SK-N-MC (cell line): Measurements from ENCODE around the gene MIPOL1.
A peak's percentile ranks its signal among the peaks of the same experiment; 100 is the strongest.
"Not testable (repeated sequence)": the region's sequence is repeated elsewhere in the genome, so short reads cannot be mapped to it uniquely, and the experiment has no call there.

ENCODE experiments used
- DNase-seq: peaks from one replicate; pipeline ENCODE4 v3.0.0-alpha.2; 2011; ENCODE audit warnings: low read depth, low spot score
- H3K27ac ChIP-seq: fragments of 200-600 bp; sonication (generic); 2 replicates; pipeline ENCODE4 v1.5.1; 2016; ENCODE audit warnings: mixed run types
- H3K36me3 ChIP-seq: fragments of 200-600 bp; sonication (generic); 2 replicates; pipeline ENCODE4 v1.6.1; 2017; ENCODE audit warnings: antibody characterized with exemption, low read length, mixed read lengths; ENCODE audit not compliant: insufficient read depth
- H3K4me3 ChIP-seq: fragments of 200-600 bp; sonication (generic); 2 replicates; pipeline ENCODE4 v1.5.1; 2016
- H3K9ac ChIP-seq: fragments of 200-600 bp; sonication (generic); 2 replicates; pipeline ENCODE4 v1.8.0; 2017; ENCODE audit warnings: mixed run types, mixed read lengths; ENCODE audit not compliant: insufficient read length
- H3K9me3 ChIP-seq: fragments of 200-600 bp; sonication (generic); 2 replicates; pipeline ENCODE4 v1.6.1; 2017; ENCODE audit warnings: low read depth, mild to moderate bottlenecking, antibody characterized with exemption, low read length, moderate library complexity, mixed read lengths
- EZH2 ChIP-seq: fragments of 200-600 bp; sonication (generic); IDR thresholded peaks from one replicate; pipeline ENCODE4 v1.6.1; 2017; ENCODE audit warnings: antibody characterized with exemption
- FOXP2 ChIP-seq: optimal IDR thresholded peaks from 2 replicates; pipeline ENCODE3; 2011; ENCODE audit warnings: mild to moderate bottlenecking, moderate library complexity; ENCODE audit not compliant: insufficient read depth; ENCODE audit errors: extremely low read length, control extremely low read depth
- POLR2AphosphoS5 ChIP-seq: IDR thresholded peaks from 2 replicates; pipeline ENCODE4 v1.6.1; 2012; ENCODE audit warnings: mild to moderate bottlenecking, low read depth, low read length, borderline replicate concordance

MIPOL1 gene

DNA sequence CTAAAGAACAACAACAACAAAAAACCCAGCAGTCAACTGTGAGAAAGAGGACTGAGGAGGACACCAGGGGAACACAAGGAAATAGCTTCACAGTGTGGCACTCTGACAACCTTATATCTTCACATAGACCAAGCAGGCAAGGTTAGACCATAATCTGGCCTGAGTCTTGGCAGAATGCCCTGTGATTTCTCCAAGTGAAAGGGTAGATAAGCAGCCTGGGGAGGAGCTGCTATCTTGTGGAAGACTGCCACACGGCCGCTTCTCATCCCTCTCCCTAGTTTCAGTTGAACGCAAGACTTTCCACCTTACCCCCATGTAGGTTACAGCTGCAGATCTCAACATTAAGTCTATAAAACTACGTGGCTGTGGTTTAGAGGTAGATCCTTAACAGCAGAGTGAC, 29.0 kb upstream of the MIPOL1 start:
- H3K36me3 ChIP-seq, result no peaks in the 10 kb centered on the region
- H3K4me3 ChIP-seq, result no peak overlapping the region
- H3K9me3 ChIP-seq, result no peaks in the 10 kb centered on the region
- DNase-seq, result no peak
- H3K27ac ChIP-seq, result no peak overlapping the region
- no peak overlapping the region for H3K9ac ChIP-seq
- no peak for TF ChIP-seq FOXP2
- TF ChIP-seq EZH2, result no peak
- TF ChIP-seq POLR2AphosphoS5, result no peak

DNA sequence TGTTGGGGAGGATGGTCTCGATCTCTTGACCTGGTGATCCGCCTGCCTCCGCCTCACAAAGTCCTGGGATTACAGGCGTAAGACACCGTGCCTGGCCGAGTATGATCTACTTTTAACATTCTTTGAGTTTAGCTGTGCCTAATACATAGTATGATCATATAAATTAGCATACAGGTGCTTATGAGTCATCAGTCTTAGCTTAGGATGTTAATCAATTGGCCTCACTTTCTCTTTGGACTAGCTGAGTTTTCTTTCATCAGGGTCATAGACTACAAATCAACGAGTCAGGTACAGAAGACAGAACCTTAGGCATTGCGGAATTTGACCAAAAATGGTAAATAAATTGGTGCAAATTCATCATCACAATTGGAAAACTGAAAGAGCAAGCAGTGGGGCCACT, 27.5 kb upstream of the MIPOL1 start:
- no peak for DNase-seq
- H3K27ac ChIP-seq, result no peak overlapping the region
- H3K4me3 ChIP-seq, result no peak overlapping the region
- no peaks in the 10 kb centered on the region for H3K36me3 ChIP-seq
- no peaks in the 10 kb centered on the region for H3K9me3 ChIP-seq
- no peak overlapping the region for H3K9ac ChIP-seq
- TF ChIP-seq EZH2 (no peak), POLR2AphosphoS5 (no peak), FOXP2 (no peak)

- no peak for DNase-seq
- no peak overlapping the region for H3K9ac ChIP-seq
- H3K27ac ChIP-seq, result peak overlapping the region; percentile 86
- no peaks in the 10 kb centered on the region for H3K9me3 ChIP-seq
- H3K36me3 ChIP-seq, result no peaks in the 10 kb centered on the region
- TF ChIP-seq EZH2 (no peak), FOXP2 (no peak), POLR2AphosphoS5 (no peak)
- H3K4me3 ChIP-seq, result peak overlapping the region; percentile 88
Measured at GRCh38 chr14:37170993-37171392, 26.7 kb upstream of the MIPOL1 start.

- no peak for TF ChIP-seq POLR2AphosphoS5
- no peak for TF ChIP-seq EZH2
- no peak for TF ChIP-seq FOXP2
- no peaks in the 10 kb centered on the region for H3K9me3 ChIP-seq
- H3K9ac ChIP-seq, result peak overlapping the region; percentile 89
- H3K4me3 ChIP-seq, result peak overlapping the region; percentile 88
- no peaks in the 10 kb centered on the region for H3K36me3 ChIP-seq
- H3K27ac ChIP-seq, result peak overlapping the region; percentile 86
- DNase-seq, result peak; percentile 57
Measured at GRCh38 chr14:37171678-37172023, 26.1 kb upstream of the MIPOL1 start.

GRCh38 chr14:37172024-37172869, 25.5 kb upstream of the MIPOL1 start, which contains the start of gene SLC25A21:
Gene SLC25A21 (minus strand): TSS chr14:37172606.
- peak within 1 kb of the TSS; percentile 88 for H3K4me3 ChIP-seq
- no peaks in the 10 kb centered on the region for H3K9me3 ChIP-seq
- H3K27ac ChIP-seq, result peak within 1 kb of the TSS; percentile 86
- no peak for DNase-seq
- no peaks in the 10 kb centered on the region for H3K36me3 ChIP-seq
- peak within 1 kb of the TSS; percentile 89 for H3K9ac ChIP-seq
- TF ChIP-seq EZH2 (no peak), POLR2AphosphoS5 (peak; percentile 82), FOXP2 (no peak)

GRCh38 chr14:37172936-37173614, 24.7 kb upstream of the MIPOL1 start:
- Histone ChIP-seq H3K4me3 (peak overlapping the region; percentile 88), H3K9ac (peak overlapping the region; percentile 89), H3K27ac (no peak overlapping the region), H3K36me3 (no peaks in the 10 kb centered on the region), H3K9me3 (no peaks in the 10 kb centered on the region)
- no peak for DNase-seq
- no peak for TF ChIP-seq EZH2
- TF ChIP-seq POLR2AphosphoS5, result no peak
- TF ChIP-seq FOXP2, result no peak

GRCh38 chr14:37179896-37180502, 17.7 kb upstream of the MIPOL1 start:
- Histone ChIP-seq H3K4me3 (no peak overlapping the region), H3K27ac (no peak overlapping the region), H3K9ac (no peak overlapping the region), H3K9me3 (no peaks in the 10 kb centered on the region), H3K36me3 (no peaks in the 10 kb centered on the region)
- no peak for DNase-seq
- TF ChIP-seq FOXP2 (no peak), EZH2 (no peak), POLR2AphosphoS5 (no peak)

GRCh38 chr14:37180886-37181285, 16.9 kb upstream of the MIPOL1 start:
- not testable (repeated sequence) for H3K9ac ChIP-seq, H3K9me3 ChIP-seq, H3K27ac ChIP-seq, H3K36me3 ChIP-seq, DNase-seq, H3K4me3 ChIP-seq
